T47D (cell line): ENCODE results near the gene FOLR3.
A peak's percentile ranks its signal among the peaks of the same experiment; 100 is the strongest.
"Not testable (repeated sequence)": the region's sequence is repeated elsewhere in the genome, so short reads cannot be mapped to it uniquely, and the experiment has no call there.

Experiments
- DNase-seq, 2 experiments: peaks; one replicate each; pipeline versions ENCODE4 v3.0.0 to v3.0.0-alpha.2; 2011 to 2012; ENCODE audit warnings: low read depth in 1 of 2, low spot score in 1 of 2
- JUND ChIP-seq: IDR thresholded peaks from 2 replicates; pipeline ENCODE4 v1.6.1; 2012; ENCODE audit warnings: low read depth
- in situ Hi-C: cut with HindIII; loops from 2 replicates; pipeline ENCODE4 v1.10.0; 2016; ENCODE audit warnings: low sequenced_read_pairs, low pct_unique_long_range_greater_than_20kb

Gene FOLR3

DNA sequence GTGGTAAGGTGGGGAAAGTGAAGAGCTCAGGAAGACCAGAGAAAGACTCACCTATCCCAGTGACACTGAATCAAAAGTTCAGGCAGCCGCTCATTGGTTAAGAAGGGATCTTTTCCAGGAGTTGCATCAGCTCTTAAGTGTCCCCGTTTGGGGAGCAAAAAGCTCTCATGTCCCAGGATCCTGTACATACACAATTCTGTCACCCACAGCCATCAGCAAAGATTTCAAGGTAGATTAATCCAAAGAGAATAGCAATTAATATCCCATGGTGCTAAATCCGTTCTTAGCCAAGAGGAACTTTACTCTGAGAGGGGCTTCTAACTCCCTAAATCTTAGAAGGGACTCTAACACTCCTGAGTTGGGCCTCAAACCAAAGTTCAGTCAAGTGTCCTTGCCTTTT is 19.3 kb downstream of the FOLR3 start:
- in situ Hi-C loops: no loop called here
- no peak for DNase-seq
- TF ChIP-seq JUND: no peak

DNA sequence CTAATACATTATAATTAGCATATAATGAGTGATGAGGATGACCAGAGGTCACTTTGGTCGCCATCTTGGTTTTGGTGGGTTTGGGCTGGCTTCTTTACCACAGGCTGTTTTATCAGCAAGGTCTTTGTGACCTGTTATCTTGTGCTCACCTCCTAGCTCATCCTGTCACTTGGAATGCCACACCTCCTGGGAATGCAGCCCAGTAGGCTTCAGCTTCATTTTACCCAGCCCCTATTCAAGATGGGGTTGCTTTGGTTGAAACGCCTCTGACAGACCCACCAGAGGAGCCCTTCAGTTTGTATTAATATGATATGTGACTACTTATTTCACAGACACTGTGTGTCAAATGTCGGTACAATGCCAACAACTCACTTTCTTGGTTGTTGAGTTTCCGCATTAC is 20.2 kb downstream of the FOLR3 start:
- in situ Hi-C loops: no loop called here
- no peak for DNase-seq
- TF ChIP-seq JUND: no peak

GRCh38 chr11:72157131-72157530 is 21.6 kb downstream of the FOLR3 start:
- DNase-seq: no peak
- TF ChIP-seq JUND: no peak
- in situ Hi-C loops: no loop called here

GRCh38 chr11:72160319-72160718 is 24.8 kb downstream of the FOLR3 start:
- in situ Hi-C loops: no loop called here
- DNase-seq: no peak
- TF ChIP-seq JUND: no peak

GRCh38 chr11:72162891-72163492 is 27.5 kb downstream of the FOLR3 start:
- in situ Hi-C loops: no loop called here
- TF ChIP-seq JUND: no peak
- no peak for DNase-seq

GRCh38 chr11:72164187-72164586 is 28.7 kb downstream of the FOLR3 start:
- DNase-seq, in situ Hi-C loops: not testable (repeated sequence)

DNA sequence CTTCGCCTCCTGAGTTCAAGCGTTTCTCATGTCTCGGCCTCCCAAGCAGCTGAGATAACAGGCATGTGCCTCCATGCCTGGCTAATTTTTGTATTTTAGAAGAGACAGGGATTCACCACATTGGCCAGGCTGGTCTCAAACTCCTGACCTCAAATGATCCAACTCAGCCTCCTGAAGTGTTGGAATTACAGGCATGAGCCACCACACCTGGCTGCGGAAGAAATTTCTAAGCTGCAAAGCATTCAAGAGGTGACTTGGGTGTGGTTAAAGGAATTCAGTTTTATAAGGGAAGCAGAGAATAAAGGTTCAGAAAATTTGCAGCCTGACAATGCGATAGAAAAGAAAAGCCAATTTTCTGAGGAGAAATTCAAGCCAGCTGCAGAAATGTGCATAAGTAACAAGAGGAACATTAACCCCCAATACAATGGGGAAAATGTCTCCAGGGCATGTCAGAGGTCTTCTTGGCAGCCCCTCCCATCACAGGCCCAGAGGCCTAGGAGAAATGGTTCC is 33.6 kb downstream of the FOLR3 start:
- DNase-seq, in situ Hi-C loops: not testable (repeated sequence)

DNA sequence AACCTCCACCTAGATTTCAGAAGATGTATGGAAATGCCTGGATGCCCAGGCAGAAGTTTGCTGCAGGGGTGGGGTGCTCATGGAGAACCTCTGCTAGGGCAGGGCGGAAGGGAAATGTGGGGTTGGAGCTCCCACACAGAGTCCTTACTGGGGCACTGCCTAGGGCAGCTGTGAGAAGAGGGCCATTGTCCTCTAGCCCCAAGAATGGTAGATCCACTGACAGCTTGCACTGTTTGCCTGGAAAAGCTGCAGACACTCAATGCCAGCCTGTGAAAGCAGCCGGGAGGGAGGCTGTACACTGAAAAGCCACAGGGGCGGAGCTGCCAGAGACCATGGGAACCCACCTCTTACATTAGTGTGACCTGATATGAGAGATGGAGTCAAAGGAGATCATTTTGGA is 34.2 kb downstream of the FOLR3 start:
- not testable (repeated sequence) for DNase-seq

GRCh38 chr11:72172043-72172442 is 36.5 kb downstream of the FOLR3 start:
- in situ Hi-C loops, DNase-seq: not testable (repeated sequence)

More for the DNA sequence above, 34.2 kb downstream of the FOLR3 start:
- in situ Hi-C loops: not testable (repeated sequence)

- in situ Hi-C loops: no loop called here
- no peak for DNase-seq
- TF ChIP-seq JUND: no peak
Observed at GRCh38 chr11:72173291-72173690, 37.8 kb downstream of the FOLR3 start.

DNA sequence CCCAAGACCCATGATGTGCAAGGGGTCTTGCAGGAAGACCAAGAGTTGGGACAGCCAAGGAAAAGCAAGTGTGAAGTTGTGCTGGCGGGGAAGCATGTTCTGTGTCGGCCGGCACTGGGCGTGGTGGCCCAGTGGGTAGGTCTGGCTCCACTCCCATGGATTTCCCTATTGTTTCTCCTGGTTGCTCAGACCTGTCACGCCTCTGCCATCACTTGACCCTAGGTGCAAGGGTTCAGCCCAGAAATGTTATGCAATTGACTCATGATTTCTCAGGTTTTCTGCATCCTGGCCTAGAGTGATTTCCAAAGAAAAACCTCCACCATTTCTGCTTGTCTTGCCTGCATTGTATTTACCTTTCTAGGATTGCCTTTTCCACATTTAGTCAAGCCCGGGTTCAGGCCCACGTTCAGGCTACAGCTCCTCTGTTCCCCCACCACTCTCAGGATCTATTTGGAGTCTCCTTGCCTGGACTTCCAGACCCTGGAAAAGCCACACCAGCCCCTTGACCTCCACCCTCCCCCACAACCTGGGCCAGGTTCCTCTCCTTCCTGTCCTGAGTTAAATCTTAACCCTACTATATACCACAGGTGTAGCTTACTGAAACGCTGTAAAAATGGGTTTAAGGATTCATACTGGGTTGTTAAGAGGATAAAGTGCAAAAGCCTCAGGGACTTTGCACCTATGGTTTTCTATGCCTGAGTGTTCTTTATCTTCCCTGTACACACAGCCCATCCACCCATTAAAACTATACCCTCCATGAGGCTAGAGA is 39.0 kb downstream of the FOLR3 start:
- no peak for TF ChIP-seq JUND
- in situ Hi-C loops: no loop called here
- DNase-seq: no peak

DNA sequence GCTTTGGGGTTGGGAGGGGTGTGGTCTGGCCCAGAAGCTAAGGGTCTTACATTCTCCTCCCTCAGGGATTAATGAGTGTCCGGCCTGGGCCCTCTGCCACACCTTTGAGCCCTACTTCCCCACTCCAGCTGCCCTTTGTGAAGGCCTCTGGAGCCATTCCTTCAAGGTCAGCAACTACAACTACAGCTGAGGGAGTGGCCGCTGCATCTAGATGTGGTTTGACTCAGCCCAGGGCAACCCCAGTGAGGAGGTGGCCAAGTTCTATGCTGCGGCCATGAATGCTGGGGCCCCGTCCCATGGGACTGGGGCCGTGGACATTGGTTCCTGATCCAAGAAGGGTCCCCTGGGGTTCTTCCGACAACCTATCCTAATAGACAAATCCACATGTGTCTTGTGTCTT is 42.1 kb downstream of the FOLR3 start:
- in situ Hi-C loops: no loop called here
- DNase-seq: no peak
- no peak for TF ChIP-seq JUND

DNA sequence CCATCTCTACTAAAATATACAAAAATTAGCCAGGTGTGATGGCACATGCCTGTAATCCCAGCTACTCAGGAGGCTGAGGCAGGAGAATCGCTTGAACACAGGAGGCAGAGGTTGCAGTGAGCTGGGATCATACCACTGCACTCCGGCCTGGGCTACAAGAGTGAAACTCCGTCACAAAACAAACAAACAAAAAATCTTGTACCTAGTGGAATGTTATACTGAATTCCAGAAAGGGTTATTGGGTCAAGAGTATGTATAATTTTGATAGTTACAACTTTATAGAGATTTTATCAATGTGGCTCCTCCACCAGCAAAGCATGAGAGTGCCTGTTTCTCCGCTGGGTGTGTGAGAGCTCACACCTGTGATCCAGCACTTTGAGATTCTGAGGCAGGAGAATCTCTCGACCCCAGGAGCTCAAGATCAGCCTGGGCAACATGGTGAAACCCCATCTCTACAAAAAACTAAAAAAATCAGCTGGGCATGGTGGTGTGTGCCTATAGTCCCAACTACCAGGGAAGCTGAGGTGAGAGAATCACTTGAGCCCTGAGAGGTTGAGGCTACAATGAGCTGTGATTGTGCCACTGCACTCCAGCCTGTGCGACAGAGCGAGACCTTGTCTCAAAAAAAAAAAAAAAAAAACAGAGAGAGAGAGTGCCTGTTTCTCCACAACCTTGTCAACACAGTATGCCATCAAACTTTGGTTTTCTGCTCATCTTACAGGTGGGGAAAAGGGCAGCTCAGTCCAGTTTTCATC is 43.7 kb downstream of the FOLR3 start:
- in situ Hi-C loops: no loop called here
- peak in 1 of 2 experiments; percentile 47 for DNase-seq
- TF ChIP-seq JUND: no peak
